Loucy (cell line): ENCODE results near the gene PSMB5.

Experiments
- H2AFZ ChIP-seq: fragments of 200-600 bp; sonication (generic); 2 replicates; pipeline ENCODE4 v1.6.0; 2016; ENCODE audit warnings: antibody characterized with exemption, mild to moderate bottlenecking, low read length, moderate library complexity
- H3F3A ChIP-seq: fragments of 200-600 bp; 2 replicates; pipeline ENCODE4 v1.6.0; 2016; ENCODE audit warnings: antibody characterized with exemption, low read depth, mild to moderate bottlenecking
- H3K27me3 ChIP-seq: fragments of 200-600 bp; sonication (generic); 2 replicates; pipeline ENCODE4 v1.6.1; 2014; ENCODE audit warnings: low read length, mild to moderate bottlenecking; ENCODE audit not compliant: insufficient read depth, poor library complexity, severe bottlenecking
- H3K36me3 ChIP-seq: fragments of 200-600 bp; sonication (generic); 2 replicates; pipeline ENCODE4 v1.6.1; 2016; ENCODE audit warnings: low read length; ENCODE audit not compliant: insufficient read depth
- H3K4me1 ChIP-seq: fragments of 200-600 bp; sonication (generic); 2 replicates; pipeline ENCODE4 v1.5.1; 2014; ENCODE audit warnings: low read length, mild to moderate bottlenecking; ENCODE audit not compliant: insufficient read depth, poor library complexity, severe bottlenecking
- H3K4me2 ChIP-seq: fragments of 200-600 bp; sonication (generic); 2 replicates; pipeline ENCODE4 v1.6.0; 2014; ENCODE audit warnings: antibody characterized with exemption, low read length, low read depth, mild to moderate bottlenecking; ENCODE audit not compliant: poor library complexity, severe bottlenecking
- H3K4me3 ChIP-seq: fragments of 200-600 bp; sonication (generic); 2 replicates; pipeline ENCODE4 v1.5.1; 2014; ENCODE audit warnings: low read length, mild to moderate bottlenecking, mixed read lengths; ENCODE audit not compliant: poor library complexity, severe bottlenecking
- H3K79me2 ChIP-seq: fragments of 200-600 bp; sonication (generic); 2 replicates; pipeline ENCODE4 v1.6.1; 2014; ENCODE audit warnings: low read length; ENCODE audit not compliant: insufficient read depth
- H3K9ac ChIP-seq: fragments of 200-600 bp; sonication (generic); 2 replicates; pipeline ENCODE4 v1.6.0; 2014; ENCODE audit warnings: mild to moderate bottlenecking, low read depth, low read length, moderate library complexity; ENCODE audit not compliant: poor library complexity, severe bottlenecking
- H3K9me2 ChIP-seq: fragments of 200-600 bp; sonication (generic); replicated peaks from 2 replicates; pipeline ENCODE4 v1.6.1; 2016; ENCODE audit warnings: low read depth, low read length, mixed read lengths
- H3K9me3 ChIP-seq: fragments of 200-600 bp; sonication (generic); 2 replicates; pipeline ENCODE4 v1.6.1; 2014; ENCODE audit warnings: mild to moderate bottlenecking, antibody characterized with exemption, low read length, low read depth; ENCODE audit not compliant: insufficient read depth
- H4K20me1 ChIP-seq: fragments of 200-600 bp; sonication (generic); 2 replicates; pipeline ENCODE4 v1.6.0; 2014; ENCODE audit warnings: antibody characterized with exemption, low read length, mild to moderate bottlenecking; ENCODE audit not compliant: insufficient read depth, poor library complexity, severe bottlenecking
- EZH2phosphoT487 ChIP-seq: fragments of 200-600 bp; IDR thresholded peaks from 2 replicates; pipeline ENCODE4 v1.6.1; 2018; ENCODE audit warnings: antibody characterized with exemption, mild to moderate bottlenecking, moderate library complexity, borderline replicate concordance
- TF ChIP-seq, protein P1 (sequence below): fragments of 200-600 bp; sonication (generic); conservative IDR thresholded peaks from 2 replicates; pipeline ENCODE4 v1.5.1; 2014; ENCODE audit warnings: mild to moderate bottlenecking, antibody characterized with exemption, low read length

The PSMB5 gene

DNA sequence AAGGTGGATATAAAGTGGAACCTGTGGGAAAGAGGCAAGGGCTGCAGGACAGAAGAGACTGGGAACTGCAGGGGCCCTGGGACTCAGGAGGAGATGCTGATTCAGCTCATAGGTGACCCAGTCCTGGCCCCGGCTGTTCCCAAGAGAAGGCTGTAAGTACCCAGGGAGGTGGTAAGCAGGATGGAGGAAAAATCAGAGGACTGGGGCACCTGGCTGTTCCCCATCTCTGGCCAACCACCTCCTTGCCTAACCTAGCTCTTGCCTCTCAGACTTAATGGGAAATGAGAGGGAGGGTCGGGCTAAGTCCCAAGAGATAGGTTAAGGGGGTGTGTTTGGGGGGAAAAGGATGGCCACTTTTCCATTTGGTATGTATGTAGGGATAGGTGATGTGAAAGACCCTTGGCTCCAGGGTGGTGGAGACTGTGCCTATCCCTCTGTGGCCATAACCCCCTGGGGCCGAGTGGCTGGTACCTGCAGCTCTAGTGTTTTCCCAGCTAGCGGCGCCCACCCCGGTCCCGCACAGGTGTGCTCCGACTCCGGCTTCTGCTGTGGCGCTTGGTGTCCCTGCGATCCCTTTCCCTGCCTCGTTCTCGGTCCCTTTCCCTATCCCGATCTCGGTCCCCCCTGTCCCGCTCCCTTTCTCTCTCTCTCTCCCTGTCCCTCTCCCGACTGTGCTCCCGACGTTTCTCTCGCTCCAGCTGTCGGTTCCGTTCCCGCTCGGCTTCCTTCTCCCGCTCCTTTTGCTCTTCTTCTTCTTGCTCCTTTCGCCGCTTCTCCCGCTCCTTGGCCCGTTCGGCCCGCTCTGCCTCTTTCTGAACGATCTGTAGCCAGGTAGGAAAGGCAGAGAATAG is 24.2 kb upstream of the PSMB5 start:
- Histone ChIP-seq H3K4me3 (no peak overlapping the region), H4K20me1 (no peaks in the 10 kb centered on the region), H3K4me1 (peaks cover 13% of the 10 kb centered on the region), H3K27me3 (no peaks in the 10 kb centered on the region), H3K36me3 (peaks cover 46% of the 10 kb centered on the region; the same call in 1 of the 2 replicates), H3K79me2 (no peaks in the 10 kb centered on the region), H3K4me2 (no peak overlapping the region), H3K9ac (no peak overlapping the region), H3K9me2 (no peaks in the 10 kb centered on the region), H3F3A (no peaks in the 10 kb centered on the region), H3K9me3 (no peaks in the 10 kb centered on the region), H2AFZ (no peak overlapping the region)
- TF ChIP-seq EZH2phosphoT487: no peak
- TF ChIP-seq, protein P1, sequence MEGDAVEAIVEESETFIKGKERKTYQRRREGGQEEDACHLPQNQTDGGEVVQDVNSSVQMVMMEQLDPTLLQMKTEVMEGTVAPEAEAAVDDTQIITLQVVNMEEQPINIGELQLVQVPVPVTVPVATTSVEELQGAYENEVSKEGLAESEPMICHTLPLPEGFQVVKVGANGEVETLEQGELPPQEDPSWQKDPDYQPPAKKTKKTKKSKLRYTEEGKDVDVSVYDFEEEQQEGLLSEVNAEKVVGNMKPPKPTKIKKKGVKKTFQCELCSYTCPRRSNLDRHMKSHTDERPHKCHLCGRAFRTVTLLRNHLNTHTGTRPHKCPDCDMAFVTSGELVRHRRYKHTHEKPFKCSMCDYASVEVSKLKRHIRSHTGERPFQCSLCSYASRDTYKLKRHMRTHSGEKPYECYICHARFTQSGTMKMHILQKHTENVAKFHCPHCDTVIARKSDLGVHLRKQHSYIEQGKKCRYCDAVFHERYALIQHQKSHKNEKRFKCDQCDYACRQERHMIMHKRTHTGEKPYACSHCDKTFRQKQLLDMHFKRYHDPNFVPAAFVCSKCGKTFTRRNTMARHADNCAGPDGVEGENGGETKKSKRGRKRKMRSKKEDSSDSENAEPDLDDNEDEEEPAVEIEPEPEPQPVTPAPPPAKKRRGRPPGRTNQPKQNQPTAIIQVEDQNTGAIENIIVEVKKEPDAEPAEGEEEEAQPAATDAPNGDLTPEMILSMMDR: no peak

DNA sequence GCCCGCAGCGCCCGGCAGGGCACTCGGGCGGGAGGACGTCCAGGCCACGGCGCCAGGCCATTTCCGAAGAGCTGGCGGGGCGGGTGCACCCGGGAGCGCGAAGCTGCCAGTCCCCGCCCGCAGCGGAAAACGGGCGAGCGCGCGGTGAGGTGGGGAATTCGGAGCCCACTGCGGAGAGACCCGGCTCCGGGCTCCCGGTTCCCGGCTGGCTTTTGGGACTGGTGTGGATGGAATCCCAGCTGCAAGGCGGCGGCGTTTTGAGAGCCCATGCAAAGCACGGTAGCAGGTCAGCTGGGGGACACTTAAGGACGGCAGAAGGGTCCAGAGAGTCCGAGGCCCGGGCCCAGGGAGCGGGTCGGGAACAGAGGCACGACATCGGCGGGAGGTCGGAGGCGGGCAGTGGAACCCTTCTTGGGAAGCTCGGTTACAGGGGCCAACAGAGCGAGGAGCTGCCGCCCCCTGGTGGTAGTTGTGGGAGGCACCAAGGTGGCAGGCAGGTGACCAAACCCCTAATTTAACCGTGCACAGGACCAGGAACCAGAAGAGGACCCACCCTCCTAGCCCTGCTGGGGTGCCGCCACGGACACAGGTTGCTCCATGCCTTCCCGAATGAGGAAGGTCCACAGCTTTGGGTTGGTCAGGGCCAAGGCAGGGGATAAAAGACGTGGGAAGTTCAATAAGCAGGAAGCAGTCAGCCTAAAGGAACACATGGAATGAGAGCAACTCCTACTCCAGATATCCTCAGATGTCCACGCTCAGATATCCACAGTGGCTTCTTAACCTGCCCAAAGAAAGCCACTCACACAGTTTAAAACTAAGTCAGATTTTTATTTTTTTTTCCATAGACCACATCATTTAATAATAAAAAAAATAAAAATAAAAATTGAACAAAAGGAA is 23.3 kb upstream of the PSMB5 start:
- no peaks in the 10 kb centered on the region for H3K9me2 ChIP-seq
- no peaks in the 10 kb centered on the region for H3K79me2 ChIP-seq
- TF ChIP-seq, protein P1: peak; percentile 82
- no peak for TF ChIP-seq EZH2phosphoT487
- no peaks in the 10 kb centered on the region for H4K20me1 ChIP-seq
- H2AFZ ChIP-seq: peak overlapping the region; percentile 43; the same call in 1 of the 2 replicates
- peak overlapping the region; percentile 95 for H3K4me2 ChIP-seq
- peak overlapping the region; percentile 77 for H3K4me3 ChIP-seq
- peak overlapping the region; percentile 77 for H3K9ac ChIP-seq
- H3K9me3 ChIP-seq: no peaks in the 10 kb centered on the region
- peaks cover 37% of the 10 kb centered on the region; the same call in 1 of the 2 replicates for H3K36me3 ChIP-seq
- peaks cover 13% of the 10 kb centered on the region for H3K4me1 ChIP-seq
- H3F3A ChIP-seq: no peaks in the 10 kb centered on the region
- no peaks in the 10 kb centered on the region for H3K27me3 ChIP-seq

DNA sequence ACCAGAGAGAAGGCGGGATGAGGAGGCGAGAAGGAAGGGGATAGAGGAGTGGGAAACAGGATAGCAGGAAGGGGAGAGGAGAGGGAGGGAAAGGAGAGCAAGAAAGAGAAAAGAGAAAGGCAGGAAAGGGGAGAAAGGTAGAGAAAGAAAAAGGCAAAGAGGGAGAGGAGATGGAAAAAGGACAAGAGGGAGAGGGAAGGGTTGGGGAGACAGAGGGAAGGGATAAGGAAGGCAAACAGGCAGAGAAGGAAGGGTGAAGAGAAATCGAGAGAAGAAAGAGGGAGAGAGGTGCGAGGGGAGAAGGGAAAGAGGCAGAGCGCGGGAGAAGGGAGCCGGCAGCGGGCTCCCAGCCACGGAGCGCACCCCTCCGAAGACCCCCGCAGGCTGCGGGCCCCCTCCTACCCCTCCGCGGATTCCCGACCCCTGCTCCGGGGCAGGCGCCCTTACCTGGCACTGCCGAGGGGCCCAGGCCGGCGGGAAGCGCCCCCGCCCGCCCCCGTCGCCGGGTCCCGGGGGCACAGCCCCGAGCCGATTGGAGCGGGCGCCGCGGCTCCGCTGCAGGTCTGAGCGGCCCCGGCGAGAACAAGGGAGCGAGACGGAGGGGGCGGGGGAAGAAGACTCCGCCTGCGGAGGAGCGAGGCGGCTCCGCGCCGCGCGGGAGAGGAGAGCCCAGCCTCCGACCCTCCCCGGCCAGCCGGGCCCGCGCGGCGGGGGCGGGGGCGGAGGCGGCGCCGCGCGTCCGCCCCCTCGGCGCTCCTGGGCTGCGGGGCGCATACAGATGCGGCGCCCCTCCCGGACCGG is 22.5 kb upstream of the PSMB5 start, which contains the start of gene CDH24:
Gene CDH24 (minus strand): TSS at position 565 of the 801 bp plus-strand sequence. CDS start 1,787 bp downstream, outside the sequence.
- peak within 1 kb of the TSS; percentile 43 for H2AFZ ChIP-seq
- H4K20me1 ChIP-seq: no peaks in the 10 kb centered on the region
- peaks cover 29% of the 10 kb centered on the region; the same call in 1 of the 2 replicates for H3K36me3 ChIP-seq

More for the DNA sequence above, 22.5 kb upstream of the PSMB5 start, which contains the start of gene CDH24:
- Histone ChIP-seq H3K27me3 (no peaks in the 10 kb centered on the region), H3K79me2 (no peaks in the 10 kb centered on the region), H3K9me2 (no peaks in the 10 kb centered on the region), H3K9me3 (no peaks in the 10 kb centered on the region), H3K4me1 (peaks cover 13% of the 10 kb centered on the region), H3F3A (no peaks in the 10 kb centered on the region), H3K4me2 (peak within 1 kb of the TSS; percentile 95), H3K4me3 (peak within 1 kb of the TSS; percentile 77), H3K9ac (peak within 1 kb of the TSS; percentile 77)
- TF ChIP-seq, protein P1: no peak
- no peak for TF ChIP-seq EZH2phosphoT487
